ENCODE measurements around the gene MAST4. TPM values are rescaled to one million over a fixed set of nuclear protein-coding genes. Genes with fewer than 3 reads are reported as not detected.

The MAST4 gene
- total and polyA plus RNA-seq, 2 of the 4 experiments (the other 2 are of a cell fraction): 4.8 to 6.8 TPM

GRCh38 chr5:67197536-67197935, 601.3 kb downstream of the MAST4 start:
- ChIA-PET CTCF (no interaction called here), POLR2A (ENCODE audit: unreplicated experiment) (no interaction called here)
- no peak for DNase-seq
- Histone ChIP-seq H4K91ac (ENCODE audit: insufficient read depth, low read depth, low read length) (no peak overlapping the region), H2AK5ac (ENCODE audit: low read depth, low read length) (no peak overlapping the region), H2BK20ac (ENCODE audit: low read depth, low read length) (no peak overlapping the region), H4K8ac (ENCODE audit: low read depth in 2 of 2, low read length in 2 of 2) (no peak overlapping the region), H2BK15ac (ENCODE audit: low read depth, low read length) (no peak overlapping the region), H3K9me1 (ENCODE audit: insufficient read depth, low read length) (no peaks in the 10 kb centered on the region; the same call in 1 of the 2 replicates), H3K4ac (ENCODE audit: low read depth, low read length) (no peak overlapping the region), H3K79me1 (ENCODE audit: low read depth in 1 of 2, low read length in 2 of 2) (no peaks in the 10 kb centered on the region), H2AK9ac (replicated peaks; ENCODE audit: low read depth, low read length, poor library complexity) (no peak overlapping the region), H3K4me2 (ENCODE audit: low read depth, low read length) (no peak overlapping the region), H4K5ac (ENCODE audit: low read depth, low read length) (no peak overlapping the region), H2AFZ (replicated peaks; ENCODE audit: low read length, poor library complexity) (no peak overlapping the region), H2BK5ac (ENCODE audit: low read depth, low read length, poor library complexity, severe bottlenecking) (no peak overlapping the region), H3K36me3 (ENCODE audit: control insufficient read depth, insufficient read depth, low read length) (no peaks in the 10 kb centered on the region), H3K23ac (ENCODE audit: low read depth, low read length) (no peak overlapping the region), H4K20me1 (ENCODE audit: insufficient read depth, low read length) (no peaks in the 10 kb centered on the region), H3K27ac (ENCODE audit: insufficient read depth, low read length) (no peak overlapping the region), H3K56ac (ENCODE audit: extremely low read depth, insufficient read depth, low read length) (no peak overlapping the region; the same call in 1 of the 2 replicates), H3K9me3 (ENCODE audit: control insufficient read depth, insufficient read depth, low read length) (no peaks in the 10 kb centered on the region), H3K14ac (replicated peaks; ENCODE audit: low read depth, low read length) (no peak overlapping the region), H3K4me3 (ENCODE audit: insufficient read depth, low read depth, low read length) (no peak overlapping the region), H3K18ac (ENCODE audit: low read depth, low read length) (no peak overlapping the region), H3K27me3 (ENCODE audit: control insufficient read depth, insufficient read depth, low read length) (0 out of 2 replicates have a peak, but pooled peaks cover 2% of the 10 kb centered on the region), H2BK120ac (ENCODE audit: low read depth, low read length) (no peak overlapping the region), H3K4me1 (ENCODE audit: control insufficient read depth, insufficient read depth, low read length) (no peaks in the 10 kb centered on the region), H3K9ac (ENCODE audit: low read depth, low read length) (no peak overlapping the region)
- intact Hi-C loops (cut with micrococcal nuclease): no loop called here
- TF ChIP-seq CEBPB (IDR thresholded peaks at IDR 0.05; ENCODE audit: low read depth, low read length): no peak
- no peak for TF ChIP-seq NFE2L2 (IDR thresholded peaks at IDR 0.05; ENCODE audit: low read depth, low read length)
- TF ChIP-seq MXI1 (IDR thresholded peaks at IDR 0.05; ENCODE audit: borderline replicate concordance, low read depth, low read length): no peak
- TF ChIP-seq RAD21 (IDR thresholded peaks at IDR 0.05; ENCODE audit: low read length): no peak
- no peak for TF ChIP-seq POLR2A (IDR thresholded peaks at IDR 0.05; ENCODE audit: low read depth, low read length)
- TF ChIP-seq SMC3 (IDR thresholded peaks at IDR 0.05; ENCODE audit: low read depth, low read length): no peak
- TF ChIP-seq CTCF (conservative IDR thresholded peaks at IDR 0.05; ENCODE audit: low read depth, low read length): no peak
- BruUV-seq (replicated peaks): no TSS peak
- ATAC-seq (ENCODE audit: low read depth): no peak
- dilution Hi-C loops (cut with HindIII; ENCODE audit: low sequenced_read_pairs, unreplicated experiment): no loop called here
- in situ Hi-C loops (cut with MboI; ENCODE audit: low sequenced_read_pairs): no loop called here
- no CpG with 5 or more reads among the region's 1 CpG for WGBS, 2 experiments (ENCODE audit: extremely low coverage in 2 of 2, insufficient read length in 1 of 2)

All from IMR-90 (cell line).